Stimulated activated CD8-positive, alpha-beta memory T cell treated with anti-CD3 and anti-CD28 coated beads, Interleukin-15, amount 100 ng/mL, for 1 hour (primary cell): Measurements from ENCODE around the gene TMEM87A.
A peak's percentile ranks its signal among the peaks of the same experiment; 100 is the strongest.
"Not testable (repeated sequence)": the region's sequence is repeated elsewhere in the genome, so short reads cannot be mapped to it uniquely, and the experiment has no call there.

Experiments used
- DNase-seq: peaks from one replicate; pipeline ENCODE4 v3.0.0-alpha.2; 2020; ENCODE audit warnings: low read depth

Gene TMEM87A, protein sequence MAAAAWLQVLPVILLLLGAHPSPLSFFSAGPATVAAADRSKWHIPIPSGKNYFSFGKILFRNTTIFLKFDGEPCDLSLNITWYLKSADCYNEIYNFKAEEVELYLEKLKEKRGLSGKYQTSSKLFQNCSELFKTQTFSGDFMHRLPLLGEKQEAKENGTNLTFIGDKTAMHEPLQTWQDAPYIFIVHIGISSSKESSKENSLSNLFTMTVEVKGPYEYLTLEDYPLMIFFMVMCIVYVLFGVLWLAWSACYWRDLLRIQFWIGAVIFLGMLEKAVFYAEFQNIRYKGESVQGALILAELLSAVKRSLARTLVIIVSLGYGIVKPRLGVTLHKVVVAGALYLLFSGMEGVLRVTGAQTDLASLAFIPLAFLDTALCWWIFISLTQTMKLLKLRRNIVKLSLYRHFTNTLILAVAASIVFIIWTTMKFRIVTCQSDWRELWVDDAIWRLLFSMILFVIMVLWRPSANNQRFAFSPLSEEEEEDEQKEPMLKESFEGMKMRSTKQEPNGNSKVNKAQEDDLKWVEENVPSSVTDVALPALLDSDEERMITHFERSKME

DNA sequence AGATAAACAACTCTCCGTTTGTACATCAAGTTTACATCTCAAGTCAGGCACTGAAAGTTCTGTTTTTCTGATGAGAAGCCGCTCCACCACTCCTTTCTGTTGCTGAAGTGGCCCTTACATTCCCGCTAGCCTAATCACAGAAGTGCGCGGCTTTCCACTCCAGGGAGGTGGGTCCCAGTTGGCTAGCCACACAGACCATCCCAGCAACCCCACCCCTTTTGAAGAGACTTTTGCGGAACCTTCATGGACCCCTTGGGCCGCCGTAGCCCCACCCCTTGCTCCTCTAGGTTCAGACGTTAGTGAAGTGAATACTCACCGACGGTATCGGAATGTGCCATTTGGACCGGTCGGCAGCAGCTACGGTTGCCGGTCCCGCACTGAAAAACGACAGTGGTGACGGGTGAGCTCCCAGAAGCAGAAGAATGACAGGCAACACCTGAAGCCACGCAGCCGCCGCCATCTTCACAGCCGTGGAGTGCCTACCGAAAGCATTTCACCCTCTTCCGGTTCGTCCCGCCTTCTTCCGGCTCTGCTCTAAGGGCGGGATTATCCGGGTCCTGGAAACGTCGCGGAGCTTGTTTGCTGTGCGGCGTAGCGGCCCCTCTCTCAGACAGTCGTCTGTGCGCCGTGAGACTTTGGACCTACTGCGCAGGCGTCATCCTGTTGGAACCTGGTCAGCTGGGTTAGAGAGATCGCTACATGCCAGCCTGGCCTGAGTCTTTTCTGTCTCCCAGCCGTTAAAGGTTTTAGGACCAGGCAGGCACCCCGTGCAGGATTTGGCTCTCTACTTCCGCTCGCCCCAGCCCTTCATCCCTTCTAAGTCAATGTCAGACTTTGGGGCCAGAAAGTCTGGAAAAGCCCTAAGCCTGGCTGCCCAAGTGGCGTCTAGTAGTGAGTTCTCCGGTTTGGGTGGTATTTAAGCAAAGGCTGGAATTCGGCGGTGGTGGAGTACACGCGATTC lies at the start of gene TMEM87A, which contains the start of gene GANC:
TMEM87A (minus strand) TSS at position 495 of the 961 bp plus-strand sequence; CDS start at position 460, 35 bp downstream.
GANC (plus strand) TSS at position 263 of the 961 bp plus-strand sequence. CDS start 1,281 bp downstream, outside the sequence.
- peak; percentile 88 for DNase-seq

DNA sequence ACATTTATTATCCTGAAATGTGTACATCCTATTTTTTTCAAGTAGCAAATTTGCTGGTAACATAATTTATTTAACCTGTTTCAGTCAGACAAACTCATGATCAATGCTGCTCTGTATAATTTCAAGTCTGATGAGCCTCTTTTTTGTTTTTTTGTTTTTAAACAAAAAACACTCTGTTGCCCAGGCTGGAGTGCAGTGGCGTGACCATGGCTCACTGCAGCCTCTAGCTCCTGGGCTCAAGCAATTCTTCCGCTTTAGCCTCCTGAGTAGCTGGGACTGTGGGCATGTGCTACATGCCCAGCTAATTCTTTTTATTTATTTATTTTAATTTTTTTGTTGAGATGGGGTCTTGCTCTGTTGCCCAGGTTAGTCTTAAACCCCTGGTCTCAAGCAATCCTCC lies 46.0 kb upstream of the TMEM87A start:
- no peak for DNase-seq

DNA sequence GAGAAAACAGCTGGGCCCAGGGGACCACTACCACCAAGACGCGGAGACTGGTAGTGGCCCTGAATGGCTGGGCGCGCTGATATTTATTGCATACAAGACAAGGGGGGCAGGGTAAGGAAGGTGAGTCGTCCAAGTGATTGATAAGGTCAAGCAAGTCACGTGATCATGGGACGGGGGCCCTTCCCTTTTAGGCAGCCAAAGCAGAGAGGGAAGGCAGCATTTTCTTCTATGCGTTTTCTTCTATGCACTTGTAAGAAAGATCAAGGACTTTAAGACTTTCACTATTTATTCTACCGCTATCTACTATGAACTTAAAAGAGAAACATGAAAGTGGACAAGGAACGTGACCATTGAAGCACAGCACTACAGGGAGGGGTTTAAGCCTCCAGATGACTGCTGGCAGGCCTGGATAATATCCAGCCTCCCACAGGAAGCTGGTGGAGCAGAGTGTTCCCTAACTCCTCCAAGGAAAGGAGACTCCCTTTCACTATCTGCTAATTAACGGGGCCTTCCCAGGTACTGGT lies 43.1 kb upstream of the TMEM87A start:
- DNase-seq, result not testable (repeated sequence)

DNA sequence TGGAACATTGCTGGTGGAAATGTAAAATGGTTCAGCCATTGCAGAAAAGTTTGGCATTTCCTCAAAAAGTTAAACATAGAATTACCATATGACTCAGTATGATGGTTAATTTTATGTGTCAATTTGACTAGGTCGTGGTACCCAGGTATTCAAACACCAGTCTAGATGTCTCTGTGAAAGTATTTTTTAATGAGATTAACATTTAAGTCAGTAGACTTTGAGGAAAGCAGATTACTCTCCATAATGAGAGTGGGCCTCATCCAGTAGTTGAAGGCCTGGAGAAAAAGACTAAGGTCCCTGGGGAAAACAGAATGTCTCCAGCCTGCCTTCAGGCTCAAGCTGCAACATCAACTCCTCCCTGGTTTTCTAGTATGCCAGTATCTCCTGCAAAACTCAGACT lies 42.3 kb upstream of the TMEM87A start:
- no peak for DNase-seq

DNA sequence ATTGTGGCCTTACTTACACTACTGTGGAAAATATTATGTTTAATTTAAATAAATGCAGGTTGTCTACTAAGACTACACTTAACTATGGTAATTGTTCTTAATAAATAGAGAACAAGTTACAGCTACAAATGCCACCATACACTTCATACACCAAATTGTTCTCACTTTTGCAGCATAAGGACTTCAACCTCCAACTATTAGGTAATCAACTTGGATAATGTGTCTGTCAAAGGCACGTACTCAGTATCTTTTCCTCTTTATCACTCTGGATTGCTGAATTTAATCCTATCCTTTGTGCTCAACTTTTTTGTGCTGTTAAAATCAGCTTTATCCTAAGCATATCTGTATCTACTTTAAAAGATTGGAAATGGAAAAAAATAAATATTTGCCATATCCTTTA lies 41.6 kb upstream of the TMEM87A start:
- no peak for DNase-seq

DNA sequence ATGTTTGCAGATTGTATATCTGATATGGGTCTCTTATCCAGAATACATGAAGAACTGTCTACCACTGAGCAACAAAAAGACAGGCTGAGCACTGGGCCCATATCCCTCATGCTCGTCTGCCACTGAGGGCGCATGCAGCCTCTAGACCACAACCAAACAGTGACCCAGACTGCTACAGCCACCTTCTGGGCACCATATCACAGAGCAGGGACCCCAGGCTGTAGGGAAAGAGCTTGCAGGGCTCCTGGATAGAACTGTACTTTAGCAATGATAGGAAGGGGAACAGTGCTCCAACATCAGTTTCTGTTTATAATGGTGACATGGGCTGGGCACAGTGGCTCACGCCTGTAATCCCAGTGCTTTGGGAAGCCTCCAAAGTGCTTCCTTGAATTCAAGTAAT lies 40.2 kb upstream of the TMEM87A start:
- no peak for DNase-seq

DNA sequence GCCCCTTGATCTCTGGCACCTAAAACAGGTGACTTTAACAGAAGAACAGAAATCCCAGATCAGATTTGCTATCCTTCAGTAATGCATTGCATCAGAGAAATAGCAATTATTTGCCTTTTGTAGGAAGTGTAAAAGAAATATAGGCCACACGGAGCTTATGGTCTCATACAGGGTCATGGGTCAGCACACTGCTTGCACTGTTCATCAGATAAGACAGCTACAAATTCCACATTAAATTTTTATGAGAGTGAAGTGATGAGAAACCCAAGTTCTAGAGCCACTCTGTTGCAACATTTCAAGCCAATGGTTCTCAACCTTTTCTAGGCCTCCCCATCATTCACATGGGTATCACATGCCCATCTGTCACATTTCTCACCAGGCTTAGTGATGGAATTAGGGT lies 33.4 kb upstream of the TMEM87A start:
- DNase-seq, result no peak

DNA sequence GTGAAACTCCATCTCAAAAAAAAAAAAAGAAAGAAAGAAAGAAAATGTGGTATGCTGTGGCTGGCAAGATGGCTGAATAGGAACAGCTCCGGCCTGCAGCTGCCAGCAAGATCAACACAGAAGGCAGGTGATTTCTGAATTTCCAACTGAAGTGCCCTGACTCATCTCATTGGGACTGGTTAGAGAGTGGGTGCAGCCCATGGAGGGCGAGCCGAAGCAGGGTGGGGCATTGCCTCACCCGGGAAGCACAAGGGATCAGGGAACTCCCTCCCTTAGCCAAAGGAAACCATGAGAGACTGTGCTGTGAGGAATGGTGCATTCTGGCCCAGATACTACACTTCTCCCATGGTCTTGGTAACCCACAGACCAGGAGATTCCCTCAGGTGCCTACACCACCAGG lies 27.8 kb upstream of the TMEM87A start:
- DNase-seq, result not testable (repeated sequence)

DNA sequence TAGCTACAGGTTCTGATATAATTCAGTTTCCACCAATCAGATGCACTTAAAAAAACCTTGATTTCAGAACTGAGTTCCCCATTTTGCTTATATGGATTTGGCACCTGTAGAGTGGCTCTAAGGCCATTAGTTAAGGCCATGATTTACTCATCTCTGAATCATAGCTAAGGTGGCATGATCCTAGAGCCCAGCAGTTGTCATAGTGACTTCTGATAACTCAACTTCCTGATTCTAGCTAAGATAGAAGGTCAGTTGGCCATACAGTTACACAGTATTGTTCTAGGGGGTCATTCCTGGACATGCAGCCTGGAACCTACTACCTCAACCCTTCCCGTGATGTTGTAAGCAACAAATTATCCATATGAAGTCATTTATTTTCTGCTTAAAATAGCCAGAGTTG lies 15.9 kb upstream of the TMEM87A start:
- DNase-seq, result no peak

DNA sequence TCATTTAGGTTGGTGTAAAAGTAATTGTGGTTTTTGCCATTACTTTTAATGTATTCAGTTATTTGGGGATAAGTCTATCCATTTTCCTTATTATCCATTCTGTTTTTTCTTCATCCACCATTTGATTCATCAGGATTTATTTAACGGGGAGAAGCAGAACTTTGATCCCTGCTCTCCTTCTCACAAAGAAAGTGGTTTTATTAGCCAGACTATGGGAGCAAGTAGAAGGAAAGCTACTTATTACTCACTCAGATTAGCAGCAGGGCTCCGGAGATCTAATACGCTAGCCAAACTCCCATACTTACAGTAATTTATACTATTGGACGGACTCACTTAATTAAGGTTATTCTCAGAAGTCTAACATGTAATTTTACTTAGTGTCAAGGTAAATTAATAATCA lies 14.7 kb upstream of the TMEM87A start:
- DNase-seq, result no peak

DNA sequence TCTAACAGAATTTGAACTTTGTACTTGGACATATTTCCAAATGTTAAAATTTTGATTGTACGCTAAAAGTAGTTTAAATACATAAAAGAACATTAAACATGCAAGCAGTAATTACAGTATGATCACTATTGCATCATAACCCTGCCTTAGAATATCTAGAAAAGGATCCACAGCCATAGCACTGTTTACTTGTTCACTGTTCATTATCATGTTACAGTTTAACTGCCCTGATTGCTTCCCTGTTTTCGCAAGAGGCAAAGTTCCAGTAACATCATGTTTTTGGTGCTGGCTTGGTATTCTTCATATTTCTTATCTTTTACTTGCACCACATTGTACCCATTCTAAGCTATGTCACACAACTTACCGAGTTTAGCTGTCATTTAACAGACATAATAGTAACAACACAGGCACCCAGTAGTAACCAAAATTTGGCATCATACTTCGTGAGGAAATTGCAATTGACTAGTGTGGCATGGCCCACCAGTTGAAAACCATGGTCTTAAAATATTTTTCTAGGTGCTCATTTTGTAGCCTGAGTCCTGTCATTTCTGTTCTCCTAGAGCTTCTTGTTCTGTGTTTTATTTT lies 13.3 kb upstream of the TMEM87A start:
- no peak for DNase-seq

DNA sequence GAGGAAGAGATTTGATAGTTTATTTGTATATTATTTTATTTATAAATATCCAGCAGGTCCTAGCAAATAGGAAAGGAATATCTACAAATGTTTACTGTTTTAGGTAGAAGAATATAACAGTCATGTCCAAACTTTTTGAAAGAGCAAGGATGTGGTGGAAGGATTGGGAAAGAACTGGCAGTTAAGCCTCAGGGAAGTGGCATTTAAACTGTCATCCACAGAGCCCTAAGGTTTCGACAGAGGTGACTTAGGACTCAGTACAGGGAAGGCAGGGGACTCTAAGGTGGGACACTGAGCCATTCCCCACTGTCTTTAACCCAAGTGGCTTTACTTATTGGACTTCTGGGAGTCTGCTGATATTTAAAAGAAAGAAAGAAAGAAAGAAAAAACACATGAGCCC lies 11.8 kb upstream of the TMEM87A start:
- no peak for DNase-seq

DNA sequence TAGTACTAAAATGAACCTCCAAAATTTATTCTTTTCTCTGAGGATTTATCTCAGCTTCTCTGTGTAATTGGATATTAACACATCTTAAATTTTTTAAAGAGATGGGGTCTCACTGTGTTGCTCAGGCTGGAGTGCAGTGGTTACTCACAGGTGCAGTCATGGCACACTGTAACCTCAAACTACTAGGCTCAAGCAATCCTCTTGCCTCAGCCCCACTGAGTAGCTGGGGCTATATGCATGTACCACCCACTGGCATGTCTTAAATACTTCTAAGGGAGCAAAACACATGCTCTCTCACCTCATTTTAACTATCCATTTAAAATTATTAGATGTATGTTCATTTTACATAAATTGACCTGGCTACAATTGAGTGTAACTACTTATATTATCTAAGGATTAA lies 11.3 kb upstream of the TMEM87A start:
- DNase-seq, result no peak

DNA sequence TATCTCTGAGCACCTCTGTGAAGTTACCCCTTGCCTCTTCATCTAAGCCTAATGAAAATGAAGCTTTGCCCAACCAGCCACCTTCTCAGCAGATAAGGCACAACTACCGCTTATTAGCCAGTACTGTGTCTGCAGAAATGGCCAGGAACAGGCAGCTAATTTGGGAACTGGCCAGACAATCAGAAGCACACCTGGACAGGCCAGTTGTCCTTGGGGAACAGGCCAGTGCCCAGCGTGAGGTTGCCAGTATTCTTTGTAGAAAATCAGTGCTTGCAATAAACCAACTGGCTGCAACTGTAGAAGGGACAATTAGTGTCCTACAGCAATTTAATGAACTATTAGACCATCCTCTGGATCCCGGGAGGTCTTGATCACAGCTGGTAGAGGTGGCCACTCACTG lies 10.4 kb upstream of the TMEM87A start:
- DNase-seq, result no peak

DNA sequence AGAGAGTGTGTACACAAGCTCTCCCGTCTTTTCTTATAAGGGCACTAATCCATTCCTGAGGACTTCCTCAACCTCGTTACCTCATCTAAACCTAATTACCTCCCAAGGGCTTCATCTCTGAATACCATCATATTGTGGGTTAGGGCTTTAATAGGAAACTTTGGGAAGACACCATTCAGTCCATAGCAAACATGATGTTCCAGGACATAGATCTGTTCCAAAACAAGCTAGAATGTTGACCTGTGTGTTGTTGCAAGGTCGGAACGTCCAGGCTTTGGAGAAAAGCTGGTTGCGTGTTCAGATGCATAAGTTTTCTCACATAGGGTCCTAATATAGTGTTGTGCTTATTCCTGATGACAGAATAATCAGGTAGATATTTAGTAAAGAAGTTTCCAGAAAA lies 9.7 kb upstream of the TMEM87A start:
- no peak for DNase-seq

DNA sequence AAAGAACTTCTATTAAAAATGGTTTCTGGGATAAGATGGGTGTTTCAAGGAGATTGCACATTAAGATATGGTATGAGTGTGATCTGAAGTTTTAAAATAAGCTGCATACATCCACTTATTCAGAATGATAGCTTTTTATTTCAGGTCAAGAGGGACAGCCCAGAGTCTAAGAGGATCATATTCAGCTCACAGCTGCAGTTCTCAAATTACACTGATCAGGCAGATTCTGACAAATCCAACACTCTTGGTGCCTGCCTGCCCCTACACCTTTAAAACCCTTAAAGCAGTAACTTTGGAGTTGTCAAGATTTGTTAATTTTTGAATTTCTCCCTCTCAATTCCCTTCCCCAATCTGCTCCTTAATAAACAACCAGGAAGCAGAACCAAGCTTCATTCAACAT lies 9.1 kb upstream of the TMEM87A start:
- DNase-seq, result no peak

DNA sequence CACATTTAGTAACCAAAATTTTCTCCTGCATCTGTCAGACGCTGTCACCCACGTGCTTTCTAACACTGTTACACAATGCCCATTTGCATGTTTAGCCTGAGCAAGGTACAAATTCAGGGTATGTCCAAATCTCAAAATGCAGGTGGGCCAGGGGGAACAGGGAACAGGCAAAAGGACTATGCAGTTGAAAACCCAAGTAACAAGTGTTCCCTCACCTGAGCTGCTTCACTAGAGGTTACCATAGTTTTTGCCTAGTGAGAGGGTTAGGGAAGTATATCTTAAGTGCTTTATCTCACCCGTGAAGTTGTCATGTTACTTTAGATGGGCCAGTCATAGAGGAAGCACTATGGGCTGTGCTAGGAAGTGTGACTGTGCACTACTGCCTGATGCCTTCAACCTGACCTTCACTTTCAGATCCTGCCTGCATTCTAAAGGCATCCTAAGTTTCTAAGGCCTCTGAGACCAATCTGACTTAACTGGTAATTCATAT lies 6.0 kb upstream of the TMEM87A start:
- DNase-seq, result no peak

DNA sequence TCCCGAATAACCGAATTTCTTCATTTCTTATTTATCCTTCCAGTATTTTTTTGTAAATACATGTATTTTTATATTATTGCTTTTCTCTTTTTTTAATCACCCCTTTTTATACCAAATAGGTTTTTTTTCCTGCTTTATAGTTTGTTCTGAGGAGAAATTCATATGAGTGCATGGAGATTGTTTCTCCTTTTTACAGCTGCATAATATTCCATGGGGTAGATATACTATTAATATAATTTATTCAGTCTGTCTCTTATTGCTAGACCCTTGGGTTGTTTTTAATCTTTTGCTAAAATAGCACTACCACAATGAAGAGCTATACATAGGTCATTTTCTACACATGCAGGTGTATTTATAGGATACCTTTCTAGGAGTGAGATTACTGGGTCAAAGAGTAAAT lies 3.5 kb upstream of the TMEM87A start:
- no peak for DNase-seq

DNA sequence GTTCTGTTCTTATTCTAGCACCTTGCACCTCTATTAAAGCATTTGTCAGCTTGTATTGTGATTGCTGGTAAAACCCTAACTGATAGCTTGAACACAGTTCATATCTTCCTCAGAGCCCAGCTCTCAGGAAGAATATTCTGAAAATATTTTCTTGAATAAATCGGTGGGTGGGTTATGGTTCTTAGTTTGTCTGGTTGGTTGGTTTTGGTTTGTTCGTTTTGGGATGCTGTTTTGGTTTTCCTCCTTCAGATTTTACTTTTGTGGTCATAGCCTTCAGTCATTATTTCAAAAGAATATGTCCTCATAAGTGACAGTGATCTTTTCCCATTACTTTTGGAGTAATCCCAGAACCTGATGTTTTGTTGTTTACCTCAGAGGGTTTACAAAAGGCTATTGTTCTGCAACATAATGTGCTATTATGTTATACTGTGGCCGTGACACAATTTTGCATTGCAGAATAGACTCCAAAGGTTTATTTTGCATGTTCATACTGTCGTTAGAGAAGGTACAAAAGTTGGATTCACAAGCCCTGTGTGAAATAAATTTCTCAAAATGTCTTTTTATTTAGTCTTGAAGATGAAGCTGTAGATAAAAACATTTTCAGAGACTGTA lies 2.7 kb upstream of the TMEM87A start:
- DNase-seq, result no peak

DNA sequence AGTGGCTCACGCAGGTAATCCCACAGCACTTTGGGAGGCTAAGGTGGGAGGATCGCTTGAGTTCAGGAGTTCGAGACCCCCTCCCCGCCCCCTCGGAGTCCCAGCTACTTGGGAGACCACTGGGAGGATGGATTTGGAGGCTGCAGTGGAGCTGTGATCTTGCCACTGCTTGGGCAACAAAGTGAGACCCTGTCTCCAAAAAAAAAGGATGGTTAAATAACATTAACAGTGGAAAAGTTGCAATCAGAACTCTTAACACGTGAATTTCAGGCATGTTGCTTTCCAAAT lies 1.4 kb upstream of the TMEM87A start:
- no peak for DNase-seq

DNA sequence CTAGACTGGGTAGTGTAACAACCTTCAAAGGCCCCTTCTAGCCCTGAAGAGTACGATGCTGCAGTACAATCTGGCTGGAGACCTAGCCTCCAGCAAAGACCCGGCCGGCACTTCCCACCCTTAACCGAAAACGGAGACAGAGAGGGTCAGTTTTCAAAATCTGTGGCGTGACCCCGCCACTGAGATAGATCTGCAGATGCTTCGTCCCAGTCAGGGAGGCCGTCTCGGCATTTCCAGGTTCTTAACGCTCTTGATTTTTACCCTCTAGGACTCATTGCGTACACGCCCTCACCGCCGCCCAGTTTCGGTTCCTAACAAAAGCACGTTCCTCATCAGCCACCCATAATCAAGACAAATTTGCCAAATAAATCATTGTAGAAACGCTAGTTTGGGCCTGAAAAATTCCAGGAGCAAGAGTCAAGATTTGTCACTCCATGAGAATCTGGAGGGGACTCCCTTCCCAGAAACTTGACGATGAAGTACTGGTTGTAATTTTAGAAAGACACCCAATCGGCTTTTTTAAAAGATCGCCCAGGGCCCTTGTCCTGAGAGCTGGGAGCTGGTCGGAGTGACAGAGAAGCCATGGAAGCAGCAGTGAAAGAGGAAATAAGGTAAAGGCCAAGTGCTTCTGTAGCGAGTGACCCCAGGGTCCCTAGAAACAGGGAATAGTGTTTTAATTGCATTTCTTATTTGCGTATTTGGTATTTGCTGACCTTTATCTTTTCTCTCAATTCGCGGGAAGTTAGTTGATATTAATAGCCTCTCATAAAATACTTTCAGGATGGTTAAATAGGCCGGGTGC lies 868 bp upstream of the TMEM87A start:
- DNase-seq, result peak; percentile 35
